GM21447 (cell line): ENCODE results near the gene RANBP10.
"Not testable (repeated sequence)": the region's sequence is repeated elsewhere in the genome, so short reads cannot be mapped to it uniquely, and the experiment has no call there.

ENCODE experiments used
- ATAC-seq: cut with Tn5 transposase; IDR thresholded peaks from one replicate; pipeline ENCODE4 v1.9.1; 2021; ENCODE audit not compliant: unreplicated experiment

RANBP10 gene

DNA sequence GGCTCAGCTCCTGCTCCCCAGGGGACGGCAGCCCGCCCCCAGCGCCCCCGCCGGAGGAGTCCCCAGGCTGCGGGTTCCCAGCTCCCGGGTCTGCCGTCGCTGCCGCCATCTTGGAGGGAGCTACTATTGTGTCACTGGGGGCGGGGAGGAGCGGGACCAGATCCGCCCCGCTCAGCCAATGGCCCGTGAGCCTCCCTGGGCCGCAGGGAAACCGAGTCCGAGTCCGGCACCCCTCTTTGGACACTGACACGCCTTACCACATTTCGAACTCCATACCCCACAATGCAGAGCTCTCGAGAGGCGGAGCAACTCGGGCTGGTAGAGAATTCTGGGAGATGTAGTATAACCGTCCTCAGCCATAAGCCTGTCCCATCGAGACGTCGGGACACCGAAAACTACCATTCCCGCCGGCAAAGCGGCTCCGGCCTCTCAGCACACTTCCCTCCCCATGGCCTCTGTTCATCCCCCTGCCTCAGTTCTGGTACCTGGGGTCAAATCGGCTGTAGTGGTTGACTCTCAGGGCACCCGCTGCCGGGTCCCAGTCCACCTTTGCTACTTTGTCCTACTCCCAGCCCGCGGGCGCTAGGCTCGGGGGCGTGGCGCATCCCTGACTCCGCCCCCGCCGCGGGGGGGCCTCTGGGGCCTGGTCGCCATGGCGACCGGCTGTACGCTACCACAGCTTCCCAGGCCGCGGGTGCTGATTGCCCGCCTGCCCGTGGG, at the start of gene RANBP10, which contains the start of gene TSNAXIP1:
RANBP10 (minus strand) TSS at position 133 of the 720 bp plus-strand sequence; CDS start at position 109, 24 bp downstream.
TSNAXIP1 (plus strand) TSS at position 462 of the 720 bp plus-strand sequence. CDS start 261 bp downstream, outside the sequence.
- ATAC-seq = peak; percentile 90

DNA sequence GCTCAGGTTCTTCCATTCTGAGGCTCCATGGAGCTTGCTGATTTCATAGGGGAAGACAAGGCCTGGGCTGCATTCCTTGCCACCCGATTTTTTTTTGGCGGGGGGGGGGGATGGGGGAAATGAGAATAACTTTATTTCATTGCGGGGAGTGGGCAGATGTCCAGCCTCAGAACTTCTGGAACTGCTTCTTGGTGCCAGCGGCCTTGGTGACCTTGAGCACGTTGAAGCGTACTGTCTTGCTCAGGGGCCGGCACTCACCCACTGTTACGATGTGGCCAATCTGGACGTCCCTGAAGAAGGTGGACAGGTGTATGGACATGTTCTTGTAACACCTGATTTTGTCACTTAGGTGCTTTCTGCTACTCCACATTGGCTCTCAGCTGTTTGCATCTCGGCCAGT, 49.4 kb upstream of the RANBP10 start:
- ATAC-seq = no peak

DNA sequence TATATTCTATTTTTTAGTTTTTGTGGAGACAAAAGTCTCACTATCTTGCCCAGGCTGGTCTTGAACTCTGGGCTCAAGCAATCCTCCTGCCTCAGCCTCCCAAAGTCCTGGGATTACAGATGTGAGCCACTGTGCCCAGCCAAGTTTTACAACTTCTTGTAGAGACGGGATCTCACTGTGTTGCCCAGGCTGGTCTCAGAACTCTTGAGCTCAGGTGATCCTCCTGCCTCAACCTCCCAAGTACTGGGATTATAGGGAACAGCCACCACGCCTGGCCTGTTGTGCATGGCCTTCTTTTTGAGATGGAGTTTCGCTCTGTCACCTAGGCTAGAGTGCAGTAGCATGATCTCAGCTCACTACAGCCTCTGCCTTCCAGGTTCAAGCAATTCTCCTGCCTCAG, 47.3 kb upstream of the RANBP10 start:
- no peak for ATAC-seq

DNA sequence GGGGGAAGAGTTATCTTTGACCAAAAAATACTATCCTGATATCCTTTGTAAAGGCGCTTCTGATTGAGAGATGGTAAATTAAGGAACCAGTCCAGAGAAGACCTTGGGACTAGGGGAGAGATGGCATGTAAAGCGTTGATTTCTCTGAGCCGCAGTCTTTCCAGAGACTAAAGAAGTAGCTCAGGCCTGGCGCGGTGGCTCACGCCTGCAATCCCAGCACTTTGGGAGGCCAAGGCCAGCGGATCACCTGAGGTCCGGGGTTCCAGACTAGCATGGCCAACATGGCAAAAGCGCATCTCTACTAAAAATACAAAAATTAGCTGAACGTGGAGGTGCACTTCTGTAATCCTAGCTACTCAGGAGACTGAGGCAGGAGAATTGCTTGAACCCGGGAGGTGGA, 41.8 kb upstream of the RANBP10 start:
- no peak for ATAC-seq

- ATAC-seq = peak; percentile 33
These were observed 40.9 kb upstream of the RANBP10 start, which contains the start of gene CENPT for GRCh38 chr16:67847064-67847861. TSS of gene CENPT (minus strand) at chr16:67847693. CDS start at chr16:67833859, 13,834 bp downstream.

GRCh38 chr16:67846320-67847063, 40.1 kb upstream of the RANBP10 start, which contains the start of gene NUTF2:
TSS of gene NUTF2 (plus strand) at chr16:67846933. CDS start at chr16:67865131, 18,198 bp downstream.
- ATAC-seq = peak; percentile 60

- ATAC-seq = no peak
These were observed 39.6 kb upstream of the RANBP10 start for GRCh38 chr16:67846063-67846319.

DNA sequence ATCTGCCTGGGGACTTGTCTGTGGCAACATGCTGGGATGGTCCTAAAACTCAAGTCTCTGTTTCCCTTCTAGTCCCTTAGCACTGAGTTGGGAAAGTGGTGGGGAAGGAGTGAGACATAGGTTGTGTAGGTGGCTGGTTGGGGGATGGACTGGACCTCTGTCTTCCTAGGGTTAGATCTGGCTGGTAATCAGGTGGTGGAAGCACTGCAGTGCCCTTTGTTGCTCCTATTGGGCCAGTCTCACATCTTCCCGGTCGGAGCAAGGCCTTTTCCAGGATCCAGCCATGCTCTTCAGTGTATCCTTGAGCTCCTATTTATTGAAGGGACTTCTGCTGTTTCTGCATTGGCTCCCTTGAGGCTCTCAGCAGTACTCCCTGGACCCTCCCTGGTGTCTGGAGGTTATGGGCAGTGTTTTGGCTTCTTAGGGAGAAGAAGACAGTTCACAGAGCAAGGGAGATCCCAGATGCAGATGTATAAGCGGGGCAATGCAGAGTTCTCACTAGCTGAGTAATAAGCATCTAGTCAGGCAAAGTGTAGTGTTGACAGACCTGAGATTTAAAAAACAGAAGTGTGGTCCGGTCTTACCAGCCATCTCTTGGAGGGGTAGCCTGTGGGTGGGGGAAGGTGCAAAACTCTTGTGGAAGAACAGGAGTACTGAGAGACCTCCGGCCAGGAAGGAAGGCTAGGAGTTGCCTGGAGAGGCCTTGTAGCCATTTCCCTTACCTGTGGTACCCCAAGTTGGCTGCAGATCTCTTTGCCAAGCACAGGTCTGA, 39.1 kb upstream of the RANBP10 start:
- ATAC-seq = no peak

- ATAC-seq = no peak
These were observed 38.1 kb upstream of the RANBP10 start for GRCh38 chr16:67844497-67844896.

GRCh38 chr16:67843343-67843765, 37.0 kb upstream of the RANBP10 start:
- no peak for ATAC-seq

DNA sequence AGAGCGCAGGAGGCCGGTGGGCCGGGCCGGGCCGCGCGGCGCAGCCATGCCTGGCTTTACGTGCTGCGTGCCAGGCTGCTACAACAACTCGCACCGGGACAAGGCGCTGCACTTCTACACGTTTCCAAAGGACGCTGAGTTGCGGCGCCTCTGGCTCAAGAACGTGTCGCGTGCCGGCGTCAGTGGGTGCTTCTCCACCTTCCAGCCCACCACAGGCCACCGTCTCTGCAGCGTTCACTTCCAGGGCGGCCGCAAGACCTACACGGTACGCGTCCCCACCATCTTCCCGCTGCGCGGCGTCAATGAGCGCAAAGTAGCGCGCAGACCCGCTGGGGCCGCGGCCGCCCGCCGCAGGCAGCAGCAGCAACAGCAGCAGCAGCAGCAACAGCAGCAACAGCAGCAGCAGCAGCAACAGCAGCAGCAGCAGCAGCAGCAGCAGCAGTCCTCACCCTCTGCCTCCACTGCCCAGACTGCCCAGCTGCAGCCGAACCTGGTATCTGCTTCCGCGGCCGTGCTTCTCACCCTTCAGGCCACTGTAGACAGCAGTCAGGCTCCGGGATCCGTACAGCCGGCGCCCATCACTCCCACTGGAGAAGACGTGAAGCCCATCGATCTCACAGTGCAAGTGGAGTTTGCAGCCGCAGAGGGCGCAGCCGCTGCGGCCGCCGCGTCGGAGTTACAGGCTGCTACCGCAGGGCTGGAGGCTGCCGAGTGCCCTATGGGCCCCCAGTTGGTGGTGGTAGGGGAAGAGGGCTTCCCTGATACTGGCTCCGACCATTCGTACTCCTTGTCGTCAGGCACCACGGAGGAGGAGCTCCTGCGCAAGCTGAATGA, 36.4 kb upstream of the RANBP10 start:
- ATAC-seq = peak; percentile 5

GRCh38 chr16:67841816-67842508, 35.6 kb upstream of the RANBP10 start, which contains the start of gene THAP11:
TSS of gene THAP11 (plus strand) at chr16:67842320. CDS start at chr16:67842555, 235 bp downstream.
- ATAC-seq = peak; percentile 36

DNA sequence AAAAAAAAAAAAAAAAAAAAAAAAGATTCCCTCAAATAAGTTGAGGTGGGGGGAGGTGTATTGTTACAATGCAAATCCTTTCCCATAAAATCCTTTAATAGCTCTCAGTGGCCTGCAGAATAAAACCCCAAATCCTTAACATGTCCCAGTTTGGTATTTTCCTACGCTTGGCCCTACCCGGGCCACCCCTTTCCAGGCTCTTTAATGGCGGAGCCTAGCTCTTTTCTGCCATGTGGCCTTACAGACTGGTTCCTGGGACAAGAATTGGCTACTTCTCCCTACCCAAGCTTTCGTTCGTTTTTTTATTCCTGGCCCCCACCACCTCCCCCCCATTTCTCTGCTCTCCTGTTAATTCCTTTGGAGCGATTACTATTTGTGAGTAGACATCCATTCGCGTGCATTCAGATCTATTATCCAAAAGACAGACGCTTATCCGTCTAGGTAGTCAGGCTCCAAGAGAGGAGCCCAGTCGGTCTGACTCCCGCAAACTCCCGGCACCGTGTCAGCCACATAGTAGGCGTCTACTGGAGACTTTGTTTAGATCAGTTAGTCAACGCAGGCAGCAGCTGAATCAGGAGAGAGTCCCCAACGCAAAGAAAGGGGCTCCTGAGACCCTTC, 34.9 kb upstream of the RANBP10 start:
- ATAC-seq = no peak

- ATAC-seq = no peak
These were observed 31.5 kb upstream of the RANBP10 start for GRCh38 chr16:67837811-67838210.

GRCh38 chr16:67837190-67837589, 30.8 kb upstream of the RANBP10 start:
- not testable (repeated sequence) for ATAC-seq

- ATAC-seq = no peak
These were observed 27.9 kb upstream of the RANBP10 start for GRCh38 chr16:67834242-67834614.

DNA sequence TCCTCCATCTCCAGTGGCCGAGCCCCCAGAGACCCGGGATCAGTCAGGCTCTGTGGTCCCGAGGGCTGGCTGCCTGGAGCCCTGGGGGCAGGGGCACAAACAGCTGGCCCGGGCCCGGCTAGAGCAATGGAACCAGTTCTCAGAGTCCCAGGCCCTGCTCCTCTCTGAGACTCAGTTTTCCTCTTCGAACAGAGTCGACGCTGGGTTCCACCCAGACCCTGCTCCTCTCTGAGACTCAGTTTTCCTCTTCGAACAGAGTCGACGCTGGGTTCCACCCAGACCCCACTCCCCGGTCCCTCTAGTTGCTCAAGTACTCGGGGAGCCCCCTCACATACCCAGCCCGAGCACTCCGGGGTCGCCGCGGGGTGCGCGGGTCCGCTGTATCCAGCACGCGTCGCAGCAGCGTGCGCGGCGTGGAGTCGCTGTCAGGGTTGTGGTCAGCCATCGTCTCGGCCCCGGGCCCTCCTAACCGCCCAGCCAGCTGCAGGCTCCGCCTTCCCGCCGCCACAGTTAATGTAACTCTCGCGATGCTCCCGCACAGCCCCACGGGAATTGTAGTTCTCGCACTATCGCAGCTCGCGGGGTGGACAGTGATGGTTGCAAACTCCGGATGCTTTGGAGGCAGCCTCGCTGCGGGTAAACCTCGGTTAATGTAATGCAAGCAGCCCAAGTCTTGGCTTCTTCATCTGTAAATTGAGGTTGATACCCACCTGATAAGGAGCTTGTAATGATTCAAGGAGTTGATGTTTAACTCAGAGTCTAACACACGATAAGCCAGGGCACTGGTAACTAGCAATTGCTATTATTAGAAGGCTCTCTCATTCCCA, 27.3 kb upstream of the RANBP10 start:
- ATAC-seq = peak; percentile 97

- ATAC-seq = no peak
These were observed 26.7 kb upstream of the RANBP10 start for GRCh38 chr16:67833030-67833414.
